H9 (cell line): ENCODE results near the gene PAGE4. TPM values are rescaled to one million over a fixed set of nuclear protein-coding genes. Genes with fewer than 3 reads are reported as not detected.
A peak's percentile ranks its signal among the peaks of the same experiment; 100 is the strongest.

Source experiments
- DNase-seq: peaks from one replicate; pipeline ENCODE4 v3.0.0-alpha.2; 2017
- H2AFZ ChIP-seq: one replicate; pipeline ENCODE4 v1.6.1; 2013; ENCODE audit warnings: mild to moderate bottlenecking, low read length, control low read depth, moderate library complexity
- H2AK5ac ChIP-seq: 2 replicates; pipeline ENCODE4 v1.6.1; 2013; ENCODE audit warnings: low read length, control low read depth, mixed read lengths; ENCODE audit not compliant: insufficient read length
- H2BK120ac ChIP-seq: one replicate; pipeline ENCODE4 v1.6.1; 2013; ENCODE audit warnings: low read depth, mild to moderate bottlenecking, low read length, control low read depth, inconsistent platforms; ENCODE audit not compliant: poor library complexity, severe bottlenecking
- H2BK12ac ChIP-seq: 2 replicates; pipeline ENCODE4 v1.6.1; 2013; ENCODE audit warnings: low read length, control low read depth, mixed read lengths, low read depth; ENCODE audit not compliant: insufficient read length
- H2BK15ac ChIP-seq: 2 replicates; pipeline ENCODE4 v1.6.1; 2013; ENCODE audit warnings: low read depth, low read length, control low read depth
- H2BK20ac ChIP-seq: one replicate; pipeline ENCODE4 v1.6.1; 2013; ENCODE audit warnings: low read depth, mild to moderate bottlenecking, low read length, control low read depth, inconsistent platforms; ENCODE audit not compliant: poor library complexity, severe bottlenecking
- H2BK5ac ChIP-seq: 2 replicates; pipeline ENCODE4 v1.6.1; 2013; ENCODE audit warnings: low read length, control low read depth, mixed read lengths; ENCODE audit not compliant: insufficient read length
- H3K14ac ChIP-seq: 2 replicates; pipeline ENCODE4 v1.6.1; 2013; ENCODE audit warnings: low read length, control low read depth; ENCODE audit not compliant: insufficient read depth
- H3K18ac ChIP-seq: 2 replicates; pipeline ENCODE4 v1.6.1; 2013; ENCODE audit warnings: low read depth, mild to moderate bottlenecking, mixed read lengths, low read length, control low read depth; ENCODE audit not compliant: insufficient read length
- H3K23ac ChIP-seq: 2 replicates; pipeline ENCODE4 v1.6.1; 2013; ENCODE audit warnings: low read length, control low read depth, mixed read lengths, low read depth; ENCODE audit not compliant: insufficient read length
- H3K23me2 ChIP-seq: 2 replicates; pipeline ENCODE4 v1.6.1; 2013; ENCODE audit warnings: low read depth, mild to moderate bottlenecking, mixed read lengths, low read length, control low read depth; ENCODE audit not compliant: insufficient read length, poor library complexity, severe bottlenecking
- H3K27ac ChIP-seq: 2 replicates; pipeline ENCODE4 v1.5.1; 2013; ENCODE audit warnings: low read length, control low read depth, mixed read lengths, low read depth; ENCODE audit not compliant: insufficient read length
- H3K27me3 ChIP-seq: 2 replicates; pipeline ENCODE4 v1.6.1; 2013; ENCODE audit warnings: low read length, control low read depth, inconsistent platforms; ENCODE audit not compliant: insufficient read depth
- H3K4ac ChIP-seq: 2 replicates; pipeline ENCODE4 v1.6.1; 2013; ENCODE audit warnings: low read depth, mild to moderate bottlenecking, control low read depth, inconsistent platforms, low read length, moderate library complexity
- H3K4me1 ChIP-seq: 2 replicates; pipeline ENCODE4 v1.6.1; 2013; ENCODE audit warnings: low read length, control low read depth, inconsistent platforms; ENCODE audit not compliant: insufficient read depth
- H3K4me2 ChIP-seq: 2 replicates; pipeline ENCODE4 v1.6.1; 2013; ENCODE audit warnings: low read length, control low read depth, mixed read lengths; ENCODE audit not compliant: insufficient read length, insufficient read depth
- H3K56ac ChIP-seq: 2 replicates; pipeline ENCODE4 v1.6.1; 2013; ENCODE audit warnings: low read depth, mild to moderate bottlenecking, mixed read lengths, low read length, control low read depth; ENCODE audit not compliant: insufficient read length
- H3K79me1 ChIP-seq: 2 replicates; pipeline ENCODE4 v1.6.1; 2013; ENCODE audit warnings: low read depth, mild to moderate bottlenecking, moderate library complexity, low read length, control low read depth, inconsistent platforms; ENCODE audit not compliant: insufficient read depth, poor library complexity, severe bottlenecking
- H3K79me2 ChIP-seq: 2 replicates; pipeline ENCODE4 v1.6.1; 2013; ENCODE audit warnings: low read length, control low read depth, inconsistent platforms; ENCODE audit not compliant: insufficient read depth
- H3K9ac ChIP-seq: 2 replicates; pipeline ENCODE4 v1.6.1; 2013; ENCODE audit warnings: low read length, control low read depth, mixed read lengths; ENCODE audit not compliant: insufficient read length; ENCODE audit errors: extremely low read depth
- H3K9me3 ChIP-seq: one replicate; pipeline ENCODE4 v1.6.1; 2013; ENCODE audit warnings: low read depth, low read length, inconsistent platforms; ENCODE audit not compliant: control insufficient read depth
- H3T11ph ChIP-seq: one replicate; pipeline ENCODE4 v1.6.1; 2013; ENCODE audit warnings: mild to moderate bottlenecking, low read length, control low read depth, inconsistent platforms
- H4K20me1 ChIP-seq: one replicate; pipeline ENCODE4 v1.6.1; 2013; ENCODE audit not compliant: control insufficient read depth, insufficient read length, insufficient read depth
- H4K5ac ChIP-seq: 2 replicates; pipeline ENCODE4 v1.6.1; 2013; ENCODE audit warnings: low read depth, mild to moderate bottlenecking, mixed read lengths, low read length, control low read depth; ENCODE audit not compliant: insufficient read length
- H4K8ac ChIP-seq: replicated peaks from 2 replicates; pipeline ENCODE4 v1.6.1; 2013; ENCODE audit warnings: low read length, control low read depth, mixed read lengths, low read depth; ENCODE audit not compliant: insufficient read length
- H4K91ac ChIP-seq: 2 replicates; pipeline ENCODE4 v1.6.1; 2013; ENCODE audit warnings: low read depth, mild to moderate bottlenecking, moderate library complexity, mixed read lengths, low read length, control low read depth; ENCODE audit not compliant: insufficient read length
- H3K27ac Mint-ChIP-seq, 3 experiments: 2 replicates in 2 of 3; 3 replicates in 1 of 3; pipeline ENCODE4 v1.8.0; 2020 to 2021; ENCODE audit warnings: mixed read lengths in 3 of 3, mild to moderate bottlenecking in 1 of 3, moderate library complexity in 1 of 3
- H3K27me3 Mint-ChIP-seq: 2 replicates; pipeline ENCODE4 v1.8.0; 2021; ENCODE audit warnings: low read depth, mild to moderate bottlenecking, moderate library complexity, mixed read lengths
- H3K36me3 Mint-ChIP-seq, 3 experiments: 2 replicates in 2 of 3; 3 replicates in 1 of 3; pipeline ENCODE4 v1.8.0; 2020 to 2021; ENCODE audit warnings: low read depth in 3 of 3, mixed read lengths in 3 of 3; ENCODE audit not compliant: insufficient read depth in 1 of 3
- H3K4me1 Mint-ChIP-seq, 2 experiments: 2 replicates each; pipeline ENCODE4 v1.8.0; 2020; ENCODE audit warnings: mixed read lengths in 2 of 2
- H3K4me3 Mint-ChIP-seq, 2 experiments: 2 replicates in 1 of 2; 3 replicates in 1 of 2; pipeline ENCODE4 v1.8.0; 2020 to 2021; ENCODE audit warnings: mild to moderate bottlenecking in 2 of 2, mixed read lengths in 2 of 2, moderate library complexity in 1 of 2
- H3K9me3 Mint-ChIP-seq, 2 experiments: 2 replicates in 1 of 2; 3 replicates in 1 of 2; pipeline ENCODE4 v1.8.0; 2020; ENCODE audit warnings: mild to moderate bottlenecking in 2 of 2, mixed read lengths in 2 of 2, moderate library complexity in 1 of 2
- CTCF ChIP-seq: fragments of 200-600 bp; sonication (generic); conservative IDR thresholded peaks from 3 replicates; pipeline ENCODE4 v1.8.0; 2021; ENCODE audit warnings: antibody characterized with exemption, mild to moderate bottlenecking
- WGBS: extraction: QIAGEN DNeasy Blood & Tissue Kit; methylation state at CpG from one replicate; pipeline ENCODE4 v1.1.7; 2013; ENCODE audit warnings: missing lambda C conversion rate, low lambda C conversion rate, mixed read lengths; ENCODE audit not compliant: insufficient read length; ENCODE audit errors: extremely low coverage; 5-methylcytosine and 5-hydroxymethylcytosine counted together
- total RNA-seq: library from RNA; stranded (reverse); gene quantifications from 2 replicates; pipeline ENCODE4 v1.2.1, GENCODE V29; 2021

PAGE4 gene
- total RNA-seq, 1 experiment from 2014 or later: 0.57 TPM

GRCh38 chrX:49876750-49877149 lies 47.6 kb downstream of the PAGE4 start:
- Mint-ChIP-seq H3K4me1 (peaks cover 7% of the 10 kb centered on the region in 2 experiments), H3K36me3 (peaks cover 8 to 17% (median 15%) of the 10 kb centered on the region in 3 experiments; a peak in 5 of 7 replicates), H3K9me3 (peaks cover 43 to 61% of the 10 kb centered on the region in 2 experiments), H3K27ac (no peak overlapping the region), H3K27me3 (peaks cover 18% of the 10 kb centered on the region), H3K4me3 (no peak overlapping the region)
- Histone ChIP-seq H3K9ac (no peak overlapping the region), H4K8ac (no peak overlapping the region), H2BK120ac (no peak overlapping the region), H3K18ac (no peak overlapping the region), H3K56ac (no peak overlapping the region), H3K23me2 (peaks cover 6% of the 10 kb centered on the region), H3K14ac (no peak overlapping the region), H3K27ac (no peak overlapping the region), H4K20me1 (no peaks in the 10 kb centered on the region), H3K79me2 (no peaks in the 10 kb centered on the region), H3T11ph (no peak overlapping the region), H2BK5ac (no peak overlapping the region), H2AFZ (no peak overlapping the region), H2BK20ac (no peak overlapping the region), H3K4me2 (no peak overlapping the region), H3K9me3 (peaks cover 30% of the 10 kb centered on the region), H3K23ac (no peak overlapping the region), H2AK5ac (no peak overlapping the region), H3K4ac (no peak overlapping the region), H3K4me1 (0 out of 2 replicates have a peak, but pooled peaks cover 3% of the 10 kb centered on the region), H2BK12ac (no peak overlapping the region), H3K79me1 (no peaks in the 10 kb centered on the region), H3K27me3 (no peaks in the 10 kb centered on the region; the same call in 1 of the 2 replicates), H4K91ac (no peak overlapping the region), H4K5ac (no peak overlapping the region), H2BK15ac (no peak overlapping the region)
- TF ChIP-seq CTCF: peak; percentile 64
- no CpG with 5 or more reads among the region's 3 CpGs for WGBS
- no peak for DNase-seq
